Upper lobe of left lung (tissue), 4 donors: ENCODE measurements around the gene KCNK3.

Experiments
- POLR2A ChIP-seq, 4 donors: fragments of 450-650 bp; IDR thresholded peaks; one replicate each; pipeline ENCODE4 v1.5.1; 2016 to 2017; ENCODE audit warnings: antibody characterized with exemption in 4 of 4, mild to moderate bottlenecking in 2 of 4
- POLR2AphosphoS5 ChIP-seq, 2 donors: sonication (generic); formaldehyde crosslinking; IDR thresholded peaks; one replicate each; pipeline ENCODE4 v1.5.1; 2017; ENCODE audit warnings: antibody characterized with exemption in 2 of 2
- TF ChIP-seq, protein P1 (sequence below), 6 experiments: fragments of 450-650 bp in 4 of 6; fragments of 200-600 bp in 2 of 6; sonication (generic) in 2 of 6; IDR thresholded peaks; one replicate each; pipeline ENCODE4 v1.5.1; 2016 to 2019; ENCODE audit warnings: antibody characterized with exemption in 6 of 6

DNA sequence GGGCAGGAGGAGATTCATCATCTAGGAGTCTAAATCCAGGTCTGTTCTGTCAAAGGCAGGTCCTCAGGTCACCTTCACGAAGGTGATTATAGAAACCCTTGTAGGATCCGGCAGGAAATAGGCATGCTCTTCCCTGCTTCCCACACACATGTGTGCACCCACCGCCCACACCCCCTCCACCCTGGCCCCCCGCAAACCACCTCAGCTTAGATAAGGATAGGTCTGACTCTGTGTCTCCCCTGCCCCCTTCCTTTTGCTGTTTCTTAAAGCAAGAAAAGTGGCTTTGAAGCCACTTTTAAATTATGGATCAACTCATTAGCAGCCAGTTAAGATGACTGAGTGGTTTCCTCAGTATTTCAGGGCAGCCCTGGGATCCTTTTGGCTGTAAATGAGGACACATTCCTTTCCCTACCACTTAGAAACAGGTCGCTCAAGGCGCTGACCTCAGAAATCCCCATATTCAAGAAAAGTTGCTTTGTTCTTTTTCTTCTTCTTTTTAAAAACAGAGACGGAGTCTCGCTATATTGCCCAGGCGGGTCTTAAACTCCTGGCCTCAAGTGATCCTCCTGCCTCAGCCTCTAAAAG lies 36.8 kb upstream of the KCNK3 start:
- TF ChIP-seq POLR2AphosphoS5 (IDR thresholded peaks at IDR 0.05) (no peak), POLR2A (IDR thresholded peaks at IDR 0.05) (no peak)
- TF ChIP-seq, protein P1, sequence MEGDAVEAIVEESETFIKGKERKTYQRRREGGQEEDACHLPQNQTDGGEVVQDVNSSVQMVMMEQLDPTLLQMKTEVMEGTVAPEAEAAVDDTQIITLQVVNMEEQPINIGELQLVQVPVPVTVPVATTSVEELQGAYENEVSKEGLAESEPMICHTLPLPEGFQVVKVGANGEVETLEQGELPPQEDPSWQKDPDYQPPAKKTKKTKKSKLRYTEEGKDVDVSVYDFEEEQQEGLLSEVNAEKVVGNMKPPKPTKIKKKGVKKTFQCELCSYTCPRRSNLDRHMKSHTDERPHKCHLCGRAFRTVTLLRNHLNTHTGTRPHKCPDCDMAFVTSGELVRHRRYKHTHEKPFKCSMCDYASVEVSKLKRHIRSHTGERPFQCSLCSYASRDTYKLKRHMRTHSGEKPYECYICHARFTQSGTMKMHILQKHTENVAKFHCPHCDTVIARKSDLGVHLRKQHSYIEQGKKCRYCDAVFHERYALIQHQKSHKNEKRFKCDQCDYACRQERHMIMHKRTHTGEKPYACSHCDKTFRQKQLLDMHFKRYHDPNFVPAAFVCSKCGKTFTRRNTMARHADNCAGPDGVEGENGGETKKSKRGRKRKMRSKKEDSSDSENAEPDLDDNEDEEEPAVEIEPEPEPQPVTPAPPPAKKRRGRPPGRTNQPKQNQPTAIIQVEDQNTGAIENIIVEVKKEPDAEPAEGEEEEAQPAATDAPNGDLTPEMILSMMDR (IDR thresholded peaks at IDR 0.05) = no peak
